H1 (cell line): ENCODE measurements around the gene MRPL47.

Experiments
- EGR1 ChIP-seq: IDR thresholded peaks from 2 replicates; pipeline ENCODE4 v1.6.1; 2011; ENCODE audit warnings: low read depth, low read length, borderline replicate concordance
- POLR2AphosphoS5 ChIP-seq: IDR thresholded peaks from 2 replicates; pipeline ENCODE4 v1.6.1; 2011; ENCODE audit warnings: low read depth, low read length
- SIN3A ChIP-seq, 2 experiments: IDR thresholded peaks in 1 of 2; conservative IDR thresholded peaks in 1 of 2; 2 replicates each; pipeline ENCODE4 v1.6.1; 2011 to 2012; ENCODE audit warnings: low read length in 2 of 2, improper control_type of control experiment in 1 of 2, low read depth in 1 of 2, mild to moderate bottlenecking in 1 of 2

- TF ChIP-seq POLR2AphosphoS5 (peak; percentile 96), EGR1 (0 out of 2 replicates have a peak, but pooled peaks have one; percentile 6), SIN3A (conservative IDR thresholded peaks at IDR 0.05 in 1 of 2, IDR thresholded peaks at IDR 0.05 in 1 of 2; ENCODE audit: low read depth in 1 of 2, low read length in 2 of 2) (peak; percentile 49 to 83; a peak in 3 of 4 replicates)
Observed at GRCh38 chr3:179604321-179605078, at the start of gene MRPL47, which contains the start of gene NDUFB5.
